ENCODE measurements around the gene MYO5B.

MYO5B gene

DNA sequence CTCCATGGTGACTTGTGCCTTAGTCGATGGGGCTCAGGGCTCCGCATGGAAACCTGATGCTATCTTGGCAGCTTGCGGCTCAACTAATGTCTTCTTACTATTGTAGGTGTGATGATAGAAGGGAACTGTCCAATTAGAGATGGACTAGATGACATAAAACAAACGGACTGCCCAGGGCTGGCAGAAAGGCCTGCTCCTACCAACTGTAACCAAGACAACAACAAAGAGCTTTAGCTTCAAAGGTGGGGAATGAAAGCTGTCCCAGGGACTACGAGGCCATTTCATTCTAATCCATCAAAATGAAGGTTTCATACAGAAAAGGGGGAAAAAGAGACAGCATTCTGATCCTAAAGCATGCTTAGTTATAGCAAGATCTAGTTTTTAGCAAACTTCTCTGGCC lies 194.7 kb downstream of the MYO5B start:
- Histone ChIP-seq H3K4me1 (ENCODE audit: insufficient read depth, low read length) (no peaks in the 10 kb centered on the region), H3K27me3 (ENCODE audit: insufficient read depth, low read length, poor library complexity) (peaks cover 27% of the 10 kb centered on the region), H3K27ac (ENCODE audit: low read length) (no peak overlapping the region), H3K9me3 (ENCODE audit: insufficient read depth, low read length, severe bottlenecking) (no peaks in the 10 kb centered on the region), H3K4me2 (ENCODE audit: insufficient read depth, low read length) (no peak overlapping the region), H3K9ac (ENCODE audit: low read depth, low read length) (no peak overlapping the region), H4K20me1 (ENCODE audit: insufficient read depth, low read length) (no peaks in the 10 kb centered on the region), H3K36me3 (ENCODE audit: insufficient read depth, low read length) (no peaks in the 10 kb centered on the region), H2AFZ (ENCODE audit: low read depth, low read length) (no peak overlapping the region), H3K4me3 (ENCODE audit: low read depth in 1 of 2, low read length in 2 of 2) (no peak overlapping the region), H3K79me2 (ENCODE audit: insufficient read depth, low read length) (no peaks in the 10 kb centered on the region)
- no peak for DNase-seq
- ATAC-seq (ENCODE audit: insufficient read depth, low read depth): no peak
- TF ChIP-seq EZH2 (IDR thresholded peaks at IDR 0.05; ENCODE audit: borderline replicate concordance, low read depth, low read length, severe bottlenecking): no peak
- TF ChIP-seq, protein P1, sequence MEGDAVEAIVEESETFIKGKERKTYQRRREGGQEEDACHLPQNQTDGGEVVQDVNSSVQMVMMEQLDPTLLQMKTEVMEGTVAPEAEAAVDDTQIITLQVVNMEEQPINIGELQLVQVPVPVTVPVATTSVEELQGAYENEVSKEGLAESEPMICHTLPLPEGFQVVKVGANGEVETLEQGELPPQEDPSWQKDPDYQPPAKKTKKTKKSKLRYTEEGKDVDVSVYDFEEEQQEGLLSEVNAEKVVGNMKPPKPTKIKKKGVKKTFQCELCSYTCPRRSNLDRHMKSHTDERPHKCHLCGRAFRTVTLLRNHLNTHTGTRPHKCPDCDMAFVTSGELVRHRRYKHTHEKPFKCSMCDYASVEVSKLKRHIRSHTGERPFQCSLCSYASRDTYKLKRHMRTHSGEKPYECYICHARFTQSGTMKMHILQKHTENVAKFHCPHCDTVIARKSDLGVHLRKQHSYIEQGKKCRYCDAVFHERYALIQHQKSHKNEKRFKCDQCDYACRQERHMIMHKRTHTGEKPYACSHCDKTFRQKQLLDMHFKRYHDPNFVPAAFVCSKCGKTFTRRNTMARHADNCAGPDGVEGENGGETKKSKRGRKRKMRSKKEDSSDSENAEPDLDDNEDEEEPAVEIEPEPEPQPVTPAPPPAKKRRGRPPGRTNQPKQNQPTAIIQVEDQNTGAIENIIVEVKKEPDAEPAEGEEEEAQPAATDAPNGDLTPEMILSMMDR (IDR thresholded peaks at IDR 0.05; ENCODE audit: borderline replicate concordance, extremely low read depth, low read length, poor library complexity, severe bottlenecking): no peak

DNA sequence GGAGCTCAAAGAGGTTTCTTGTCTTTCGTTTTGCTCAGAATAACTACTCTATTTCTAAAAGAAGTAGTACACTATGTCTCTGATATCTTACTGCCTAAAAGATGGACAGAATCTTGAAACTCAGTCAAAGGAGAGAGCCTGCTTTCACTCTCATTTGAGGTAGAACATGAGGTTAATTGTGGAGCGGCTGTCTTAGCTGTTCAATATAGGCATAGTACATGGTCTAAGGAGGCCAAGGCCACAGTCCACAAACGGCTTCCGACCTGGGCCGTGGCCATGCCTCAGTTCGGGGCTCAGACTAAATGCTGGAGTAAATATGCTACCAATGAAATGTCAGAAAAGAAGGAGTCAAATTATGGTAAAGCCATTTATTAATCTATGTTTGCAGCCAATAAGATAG lies 195.8 kb downstream of the MYO5B start:
- TF ChIP-seq, protein P1 (IDR thresholded peaks at IDR 0.05; ENCODE audit: borderline replicate concordance, extremely low read depth, low read length, poor library complexity, severe bottlenecking): no peak
- TF ChIP-seq EZH2 (IDR thresholded peaks at IDR 0.05; ENCODE audit: borderline replicate concordance, low read depth, low read length, severe bottlenecking): no peak
- H3K4me1 ChIP-seq (ENCODE audit: insufficient read depth, low read length): no peaks in the 10 kb centered on the region
- no peak overlapping the region for H3K9ac ChIP-seq (ENCODE audit: low read depth, low read length)
- H3K27ac ChIP-seq (ENCODE audit: low read length): no peak overlapping the region
- H3K36me3 ChIP-seq (ENCODE audit: insufficient read depth, low read length): no peaks in the 10 kb centered on the region
- H3K4me2 ChIP-seq (ENCODE audit: insufficient read depth, low read length): no peak overlapping the region
- no peaks in the 10 kb centered on the region for H3K9me3 ChIP-seq (ENCODE audit: insufficient read depth, low read length, severe bottlenecking)
- ATAC-seq (ENCODE audit: insufficient read depth, low read depth): no peak
- H4K20me1 ChIP-seq (ENCODE audit: insufficient read depth, low read length): no peaks in the 10 kb centered on the region
- DNase-seq: no peak
- no peak overlapping the region for H2AFZ ChIP-seq (ENCODE audit: low read depth, low read length)
- H3K27me3 ChIP-seq (ENCODE audit: insufficient read depth, low read length, poor library complexity): peaks cover 30% of the 10 kb centered on the region
- no peak overlapping the region for H3K4me3 ChIP-seq (ENCODE audit: low read depth in 1 of 2, low read length in 2 of 2)
- no peaks in the 10 kb centered on the region for H3K79me2 ChIP-seq (ENCODE audit: insufficient read depth, low read length)

DNA sequence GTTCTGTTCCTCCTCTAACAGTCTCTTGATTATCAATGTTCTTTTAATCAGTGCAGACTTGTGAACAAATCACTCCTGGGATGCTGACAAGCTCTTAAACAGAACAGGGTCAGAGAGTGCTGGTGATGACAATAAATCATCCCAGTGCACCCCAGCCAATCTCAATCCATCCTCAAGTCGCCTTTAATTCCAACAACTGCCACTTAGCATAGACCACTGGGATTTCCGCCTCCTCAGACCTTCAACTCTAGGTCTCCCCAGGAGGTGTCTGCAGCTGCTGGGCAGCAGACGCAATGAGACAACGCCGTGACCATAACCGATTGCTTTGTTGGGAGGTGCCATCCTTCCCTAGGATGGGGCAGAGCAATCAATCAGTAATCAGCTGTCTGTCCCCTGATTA lies 197.4 kb downstream of the MYO5B start:
- ATAC-seq (ENCODE audit: insufficient read depth, low read depth): no peak
- H3K9me3 ChIP-seq (ENCODE audit: insufficient read depth, low read length, severe bottlenecking): no peaks in the 10 kb centered on the region
- TF ChIP-seq, protein P1 (IDR thresholded peaks at IDR 0.05; ENCODE audit: borderline replicate concordance, extremely low read depth, low read length, poor library complexity, severe bottlenecking): no peak
- no peak for TF ChIP-seq EZH2 (IDR thresholded peaks at IDR 0.05; ENCODE audit: borderline replicate concordance, low read depth, low read length, severe bottlenecking)

DNA sequence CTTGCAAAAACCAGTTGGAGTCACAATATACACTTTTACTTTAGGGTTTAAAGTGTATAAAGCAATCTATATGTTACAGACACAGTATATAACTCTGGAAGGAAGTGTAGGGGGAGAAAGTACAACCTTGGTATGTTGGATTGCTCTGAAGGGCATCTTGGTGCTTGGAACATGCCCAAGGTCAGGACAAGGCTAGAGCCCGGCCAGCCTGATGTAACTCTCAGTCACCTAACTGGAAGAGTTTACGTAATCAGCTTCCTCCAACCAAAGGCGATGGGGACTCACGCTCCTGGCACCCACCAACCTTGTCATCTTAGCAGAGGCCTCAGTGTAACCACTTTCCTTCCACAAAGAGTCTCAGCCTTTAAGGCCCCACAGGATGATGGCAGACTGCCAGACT lies 200.5 kb downstream of the MYO5B start:
- H3K36me3 ChIP-seq (ENCODE audit: insufficient read depth, low read length): no peaks in the 10 kb centered on the region
- ATAC-seq (ENCODE audit: insufficient read depth, low read depth): no peak
- H3K4me1 ChIP-seq (ENCODE audit: insufficient read depth, low read length): no peaks in the 10 kb centered on the region
- no peak overlapping the region for H3K9ac ChIP-seq (ENCODE audit: low read depth, low read length)
- H3K27ac ChIP-seq (ENCODE audit: low read length): no peak overlapping the region
- TF ChIP-seq, protein P1 (IDR thresholded peaks at IDR 0.05; ENCODE audit: borderline replicate concordance, extremely low read depth, low read length, poor library complexity, severe bottlenecking): no peak
- TF ChIP-seq EZH2 (IDR thresholded peaks at IDR 0.05; ENCODE audit: borderline replicate concordance, low read depth, low read length, severe bottlenecking): no peak
- no peak overlapping the region for H2AFZ ChIP-seq (ENCODE audit: low read depth, low read length)
- no peaks in the 10 kb centered on the region for H4K20me1 ChIP-seq (ENCODE audit: insufficient read depth, low read length)
- no peaks in the 10 kb centered on the region for H3K79me2 ChIP-seq (ENCODE audit: insufficient read depth, low read length)
- no peak overlapping the region for H3K4me2 ChIP-seq (ENCODE audit: insufficient read depth, low read length)
- H3K27me3 ChIP-seq (ENCODE audit: insufficient read depth, low read length, poor library complexity): peaks cover 7% of the 10 kb centered on the region
- no peak overlapping the region for H3K4me3 ChIP-seq (ENCODE audit: low read depth in 1 of 2, low read length in 2 of 2)
- no peak for DNase-seq
- no peaks in the 10 kb centered on the region for H3K9me3 ChIP-seq (ENCODE audit: insufficient read depth, low read length, severe bottlenecking)

More for the DNA sequence above, 197.4 kb downstream of the MYO5B start:
- H3K36me3 ChIP-seq (ENCODE audit: insufficient read depth, low read length): no peaks in the 10 kb centered on the region
- H3K27me3 ChIP-seq (ENCODE audit: insufficient read depth, low read length, poor library complexity): peaks cover 16% of the 10 kb centered on the region
- no peak overlapping the region for H3K9ac ChIP-seq (ENCODE audit: low read depth, low read length)
- no peak overlapping the region for H3K4me3 ChIP-seq (ENCODE audit: low read depth in 1 of 2, low read length in 2 of 2)
- H3K4me2 ChIP-seq (ENCODE audit: insufficient read depth, low read length): no peak overlapping the region
- DNase-seq: no peak
- H4K20me1 ChIP-seq (ENCODE audit: insufficient read depth, low read length): no peaks in the 10 kb centered on the region
- no peak overlapping the region for H2AFZ ChIP-seq (ENCODE audit: low read depth, low read length)
- no peaks in the 10 kb centered on the region for H3K79me2 ChIP-seq (ENCODE audit: insufficient read depth, low read length)
- H3K27ac ChIP-seq (ENCODE audit: low read length): no peak overlapping the region
- no peaks in the 10 kb centered on the region for H3K4me1 ChIP-seq (ENCODE audit: insufficient read depth, low read length)

Measured in DND-41 (cell line).